Activated CD8-positive, alpha-beta T cell treated with anti-CD3 and anti-CD28 coated beads for 36 hours (primary cell): ENCODE results near the gene CCL15. TPM values are rescaled to one million over a fixed set of nuclear protein-coding genes. Genes with fewer than 3 reads are reported as not detected.

Experiments used
- ATAC-seq: fragments of 200-7000 bp; cut with Tn5 transposase; one replicate; pipeline ENCODE4 v1.10.0; 2021; ENCODE audit warnings: mild to moderate bottlenecking, moderate library complexity
- CTCF ChIA-PET: fragments of 350-600 bp; sonication (Branson Sonifier 250); formaldehyde crosslinking; loops from one replicate; lab custom pipeline; 2021; ENCODE audit warnings: antibody characterized with exemption; lab: Charles Lee
- POLR2A ChIA-PET: fragments of 350-600 bp; sonication (Branson Sonifier 250); formaldehyde crosslinking; loops from one replicate; lab custom pipeline; 2021; ENCODE audit warnings: antibody characterized with exemption; lab: Charles Lee
- DNase-seq: peaks from one replicate; pipeline ENCODE4 v3.0.0-alpha.2; 2020
- H3K27ac Mint-ChIP-seq: one replicate; pipeline ENCODE4 v1.8.0; 2021; ENCODE audit warnings: mild to moderate bottlenecking, mixed read lengths
- H3K27me3 Mint-ChIP-seq: one replicate; pipeline ENCODE4 v1.8.0; 2021; ENCODE audit warnings: mixed read lengths
- H3K36me3 Mint-ChIP-seq: one replicate; pipeline ENCODE4 v1.8.0; 2021; ENCODE audit warnings: low read depth, mixed read lengths
- H3K4me1 Mint-ChIP-seq: one replicate; pipeline ENCODE4 v1.8.0; 2021; ENCODE audit warnings: low read depth, mixed read lengths
- H3K4me3 Mint-ChIP-seq: one replicate; pipeline ENCODE4 v1.8.0; 2021; ENCODE audit warnings: mild to moderate bottlenecking, moderate library complexity, mixed read lengths
- H3K9me3 Mint-ChIP-seq: one replicate; pipeline ENCODE4 v1.8.0; 2021; ENCODE audit warnings: mixed read lengths
- intact Hi-C: fragments of 100-400 bp; cut with micrococcal nuclease; formaldehyde crosslinking; loops from one replicate; pipeline ENCODE4 v1.10.0; 2022
- total RNA-seq, 2 experiments: library from RNA; stranded (reverse); gene quantifications; one replicate each; pipeline ENCODE4 v1.2.3, GENCODE V29; 2021
- TF ChIP-seq, protein P1 (sequence below): fragments of 200-600 bp; IDR thresholded peaks from one replicate; pipeline ENCODE4 v1.8.0; 2022; ENCODE audit warnings: antibody characterized with exemption, mild to moderate bottlenecking

The CCL15 gene
- total RNA-seq, 2 experiments from 2014 or later: not detected

GRCh38 chr17:36030956-36031355 lies 29.6 kb upstream of the CCL15 start:
- Mint-ChIP-seq H3K4me1 (no peaks in the 10 kb centered on the region), H3K9me3 (no peaks in the 10 kb centered on the region), H3K36me3 (no peaks in the 10 kb centered on the region), H3K27ac (no peak overlapping the region), H3K4me3 (no peak overlapping the region), H3K27me3 (peaks cover 25% of the 10 kb centered on the region)
- intact Hi-C loops: no loop called here
- TF ChIP-seq, protein P1, sequence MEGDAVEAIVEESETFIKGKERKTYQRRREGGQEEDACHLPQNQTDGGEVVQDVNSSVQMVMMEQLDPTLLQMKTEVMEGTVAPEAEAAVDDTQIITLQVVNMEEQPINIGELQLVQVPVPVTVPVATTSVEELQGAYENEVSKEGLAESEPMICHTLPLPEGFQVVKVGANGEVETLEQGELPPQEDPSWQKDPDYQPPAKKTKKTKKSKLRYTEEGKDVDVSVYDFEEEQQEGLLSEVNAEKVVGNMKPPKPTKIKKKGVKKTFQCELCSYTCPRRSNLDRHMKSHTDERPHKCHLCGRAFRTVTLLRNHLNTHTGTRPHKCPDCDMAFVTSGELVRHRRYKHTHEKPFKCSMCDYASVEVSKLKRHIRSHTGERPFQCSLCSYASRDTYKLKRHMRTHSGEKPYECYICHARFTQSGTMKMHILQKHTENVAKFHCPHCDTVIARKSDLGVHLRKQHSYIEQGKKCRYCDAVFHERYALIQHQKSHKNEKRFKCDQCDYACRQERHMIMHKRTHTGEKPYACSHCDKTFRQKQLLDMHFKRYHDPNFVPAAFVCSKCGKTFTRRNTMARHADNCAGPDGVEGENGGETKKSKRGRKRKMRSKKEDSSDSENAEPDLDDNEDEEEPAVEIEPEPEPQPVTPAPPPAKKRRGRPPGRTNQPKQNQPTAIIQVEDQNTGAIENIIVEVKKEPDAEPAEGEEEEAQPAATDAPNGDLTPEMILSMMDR: no peak
- ChIA-PET POLR2A (no interaction called here), CTCF (no interaction called here)
- no peak for DNase-seq
- ATAC-seq: no peak

DNA sequence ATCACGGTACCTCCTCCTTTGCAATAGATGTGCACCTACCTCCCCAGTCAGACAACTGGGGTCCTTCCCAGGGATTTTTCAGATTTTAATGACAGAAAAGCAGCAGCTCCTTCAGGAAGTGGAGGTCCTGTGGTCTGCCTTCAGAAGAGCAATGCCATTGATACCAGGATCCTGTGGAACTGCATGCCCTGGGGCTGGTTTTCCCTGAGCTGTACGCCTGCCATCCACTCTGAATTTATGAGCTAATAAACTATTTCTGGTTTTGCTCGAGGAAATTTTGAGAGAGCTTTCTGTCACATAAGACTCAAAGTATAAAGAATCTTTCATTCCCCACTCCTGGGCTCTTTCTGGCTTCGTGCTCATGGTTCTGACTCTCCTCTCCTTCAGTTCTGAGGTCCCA lies 26.4 kb upstream of the CCL15 start:
- Mint-ChIP-seq H3K9me3 (peaks cover 1% of the 10 kb centered on the region), H3K27me3 (peaks cover 14% of the 10 kb centered on the region), H3K27ac (no peak overlapping the region), H3K4me3 (no peak overlapping the region), H3K4me1 (no peaks in the 10 kb centered on the region), H3K36me3 (no peaks in the 10 kb centered on the region)
- intact Hi-C loops: no loop called here
- ChIA-PET POLR2A (no interaction called here), CTCF (interaction anchor here (1.6 kb wide), 1 partner anchor 47 kb away, joined by 4 read pairs; no protein-coding TSS in a partner anchor)
- no peak for ATAC-seq
- DNase-seq: no peak
- TF ChIP-seq, protein P1: no peak

DNA sequence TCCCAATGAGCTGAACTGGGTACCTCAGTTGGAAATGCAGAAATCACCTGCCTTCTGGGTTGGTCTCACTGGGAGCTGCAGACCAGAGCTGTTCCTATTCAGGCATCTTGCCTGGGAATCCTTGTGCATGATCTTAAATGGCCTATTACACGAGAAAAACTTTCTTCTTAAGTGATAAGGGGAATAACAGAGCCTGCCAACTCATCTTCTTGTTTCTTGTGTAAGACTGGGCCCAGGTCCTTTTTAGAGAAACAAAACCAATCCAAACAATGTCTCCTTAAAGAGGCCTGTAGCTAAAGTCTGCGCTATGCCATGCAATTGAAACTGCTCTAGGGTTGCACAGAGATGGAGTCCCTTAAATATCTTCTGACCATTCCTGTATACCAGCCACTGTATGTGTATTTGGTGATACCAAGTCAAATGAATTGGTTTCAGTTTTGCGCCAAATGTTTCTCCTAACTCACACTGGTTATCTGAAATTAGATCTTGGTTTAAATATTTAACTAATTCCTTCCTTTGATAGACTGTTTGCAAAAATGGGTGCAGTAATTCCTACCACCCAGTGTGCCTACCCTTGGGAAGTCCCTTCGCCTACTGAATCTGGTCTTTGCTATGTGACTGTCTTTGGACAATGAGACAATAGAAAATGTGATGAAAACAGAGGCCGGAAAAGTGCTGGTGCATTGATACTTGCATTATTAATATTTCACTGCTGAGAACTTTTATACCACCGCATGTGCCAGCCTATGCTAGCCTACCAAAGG lies 22.9 kb upstream of the CCL15 start:
- TF ChIP-seq, protein P1: no peak
- no peak for ATAC-seq
- intact Hi-C loops: no loop called here
- H3K27ac Mint-ChIP-seq: no peak overlapping the region
- no peak for DNase-seq
- peaks cover 23% of the 10 kb centered on the region for H3K27me3 Mint-ChIP-seq
- CTCF ChIA-PET: interaction anchor here (1.1 kb wide), 1 partner anchor 14 kb away, joined by 3 read pairs; no protein-coding TSS in a partner anchor
- H3K9me3 Mint-ChIP-seq: peaks cover 1% of the 10 kb centered on the region
- H3K36me3 Mint-ChIP-seq: no peaks in the 10 kb centered on the region
- H3K4me1 Mint-ChIP-seq: no peaks in the 10 kb centered on the region
- H3K4me3 Mint-ChIP-seq: no peak overlapping the region
- POLR2A ChIA-PET: no interaction called here

GRCh38 chr17:36019423-36019822 lies 18.1 kb upstream of the CCL15 start:
- TF ChIP-seq, protein P1: no peak
- CTCF ChIA-PET: interaction anchor here (2.2 kb wide), 1 partner anchor 129 kb away, joined by 8 read pairs; no protein-coding TSS in a partner anchor
- Mint-ChIP-seq H3K36me3 (no peaks in the 10 kb centered on the region), H3K4me3 (no peak overlapping the region), H3K9me3 (peaks cover 1% of the 10 kb centered on the region), H3K27ac (no peak overlapping the region), H3K4me1 (no peaks in the 10 kb centered on the region), H3K27me3 (peaks cover 25% of the 10 kb centered on the region)
- intact Hi-C loops: no loop called here
- POLR2A ChIA-PET: no interaction called here
- ATAC-seq: no peak
- DNase-seq: no peak

DNA sequence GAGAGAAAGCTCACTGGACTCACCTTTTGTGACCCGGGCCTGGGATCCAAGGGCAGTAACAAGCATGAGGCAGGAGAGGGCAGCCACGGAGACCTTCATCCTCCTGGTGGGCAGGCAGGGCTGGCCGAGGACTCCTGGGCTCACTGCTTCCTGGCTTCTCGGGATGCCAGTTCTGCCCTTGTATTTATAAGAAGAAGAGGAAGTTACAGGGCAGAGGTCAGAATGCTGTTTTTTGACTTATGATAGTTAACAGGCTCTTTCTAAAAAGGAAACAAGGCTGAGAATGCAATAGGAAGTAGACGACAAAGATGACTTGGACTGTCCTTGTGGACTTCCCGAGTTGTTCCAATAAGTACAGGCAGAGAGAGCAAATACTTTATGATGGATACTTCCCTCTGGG lies 16.4 kb upstream of the CCL15 start, which contains the start of gene CCL23:
Gene CCL23, minus strand, starts transcription at position 174 of the 400 bp plus-strand sequence. Its CDS starts 75 bp downstream, at position 99.
- no peaks in the 10 kb centered on the region for H3K36me3 Mint-ChIP-seq
- intact Hi-C loops: no loop called here
- no peak for DNase-seq
- H3K4me1 Mint-ChIP-seq: no peaks in the 10 kb centered on the region
- TF ChIP-seq, protein P1: no peak
- no peak for ATAC-seq
- H3K4me3 Mint-ChIP-seq: no peak within 1 kb of the TSS
- H3K27me3 Mint-ChIP-seq: peaks cover 27% of the 10 kb centered on the region
- H3K27ac Mint-ChIP-seq: no peak within 1 kb of the TSS
- ChIA-PET CTCF (interaction anchor here (0.8 to 2.2 kb wide), 4 partner anchors 8 to 131 kb away, joined by 3 to 8 read pairs (median 3); no protein-coding TSS in a partner anchor), POLR2A (no interaction called here)
- no peaks in the 10 kb centered on the region for H3K9me3 Mint-ChIP-seq
